ENCODE data around the gene FTH1. TPM values are rescaled to one million over a fixed set of nuclear protein-coding genes. Genes with fewer than 3 reads are reported as not detected.
A peak's percentile ranks its signal among the peaks of the same experiment; 100 is the strongest.

Gene FTH1
- total RNA-seq, 1 experiment from 2014 or later, result 2,322 TPM

DNA sequence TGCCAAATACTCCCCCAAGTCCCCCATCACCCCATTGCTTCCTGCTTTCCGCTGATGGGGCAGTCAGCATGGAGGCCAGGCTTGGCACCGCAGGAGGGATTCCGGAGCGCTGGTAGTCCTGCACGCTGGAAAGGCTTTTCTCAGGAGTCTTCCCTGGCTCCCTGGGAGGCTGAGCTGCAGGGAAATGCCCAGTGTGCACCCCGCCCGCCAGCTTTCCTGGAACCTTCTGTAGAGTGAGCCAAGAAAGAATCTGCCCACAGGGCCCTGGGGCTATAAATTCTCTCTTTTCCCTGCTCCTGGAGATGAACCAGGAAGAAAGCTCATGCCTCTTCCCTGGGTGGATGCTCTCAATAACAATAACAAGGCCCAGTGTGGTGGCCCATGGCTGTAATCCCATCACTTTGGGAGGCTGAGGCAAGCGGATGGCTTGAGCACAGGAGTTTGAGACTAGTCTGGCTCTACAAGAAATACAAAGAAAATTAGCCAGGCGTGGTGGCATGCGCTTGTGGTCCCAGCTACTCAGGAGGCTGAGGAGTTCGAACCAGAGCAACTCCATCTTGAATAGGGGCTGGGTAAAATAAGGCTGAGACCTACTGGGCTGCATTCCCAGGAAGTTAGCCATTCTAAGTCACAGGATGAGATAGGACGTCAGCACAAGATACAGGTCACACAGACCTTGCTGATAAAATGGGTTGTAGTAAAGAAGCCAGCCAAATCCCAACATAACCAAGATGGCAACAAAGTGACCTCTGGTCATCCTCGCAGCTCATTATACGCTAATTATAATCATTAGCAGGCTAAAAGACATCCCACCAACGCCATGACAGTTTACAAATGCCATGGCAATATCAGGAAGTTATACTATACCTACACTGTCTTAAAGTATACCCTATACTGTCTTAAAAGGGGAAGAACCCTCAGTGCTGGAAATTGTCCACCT, 46.4 kb upstream of the FTH1 start:
- intact Hi-C loops (cut with micrococcal nuclease; ENCODE audit: unreplicated experiment) (no loop called here), in situ Hi-C loops (cut with HindIII; ENCODE audit: low pct_unique_long_range_greater_than_20kb, low sequenced_read_pairs) (no loop called here)
- Histone ChIP-seq H3K36me3 (ENCODE audit: control insufficient read depth, insufficient read depth, low read length) (no peaks in the 10 kb centered on the region), H3K27ac (ENCODE audit: low read length) (peak overlapping the region; percentile 71), H3K9me3 (ENCODE audit: control insufficient read depth, insufficient read depth, low read depth, low read length) (no peaks in the 10 kb centered on the region), H3K4me1 (ENCODE audit: control insufficient read depth, insufficient read depth, low read length) (peaks cover 10% of the 10 kb centered on the region; the same call in 1 of the 2 replicates), H3K27me3 (ENCODE audit: control insufficient read depth, insufficient read depth, low read length) (no peaks in the 10 kb centered on the region), H3K4me3 (ENCODE audit: low read depth in 2 of 2, low read length in 2 of 2) (peak overlapping the region in 1 of 2 experiments; percentile 27; a peak in 1 of 4 replicates)
- DNase-seq (ENCODE audit: low read depth, low spot score) (no peak), ATAC-seq (peak; percentile 77)
- CTCF ChIA-PET, result no interaction called here
- POLR2A ChIA-PET, result interaction anchor here (0.5 to 1.2 kb wide), 2 partner anchors 18 to 19 kb away, joined by 3 to 6 read pairs; no protein-coding TSS in a partner anchor
- BruUV-seq (replicated peaks), result no TSS peak
- TF ChIP-seq POLR2AphosphoS5 (IDR thresholded peaks at IDR 0.05; ENCODE audit: low read depth, low read length) (no peak), SIN3A (IDR thresholded peaks at IDR 0.05; ENCODE audit: borderline replicate concordance, insufficient read depth, low read depth, low read length) (no peak), TCF7L2 (IDR thresholded peaks at IDR 0.05; ENCODE audit: low read depth, low read length) (no peak)
- TF ChIP-seq, protein P1, sequence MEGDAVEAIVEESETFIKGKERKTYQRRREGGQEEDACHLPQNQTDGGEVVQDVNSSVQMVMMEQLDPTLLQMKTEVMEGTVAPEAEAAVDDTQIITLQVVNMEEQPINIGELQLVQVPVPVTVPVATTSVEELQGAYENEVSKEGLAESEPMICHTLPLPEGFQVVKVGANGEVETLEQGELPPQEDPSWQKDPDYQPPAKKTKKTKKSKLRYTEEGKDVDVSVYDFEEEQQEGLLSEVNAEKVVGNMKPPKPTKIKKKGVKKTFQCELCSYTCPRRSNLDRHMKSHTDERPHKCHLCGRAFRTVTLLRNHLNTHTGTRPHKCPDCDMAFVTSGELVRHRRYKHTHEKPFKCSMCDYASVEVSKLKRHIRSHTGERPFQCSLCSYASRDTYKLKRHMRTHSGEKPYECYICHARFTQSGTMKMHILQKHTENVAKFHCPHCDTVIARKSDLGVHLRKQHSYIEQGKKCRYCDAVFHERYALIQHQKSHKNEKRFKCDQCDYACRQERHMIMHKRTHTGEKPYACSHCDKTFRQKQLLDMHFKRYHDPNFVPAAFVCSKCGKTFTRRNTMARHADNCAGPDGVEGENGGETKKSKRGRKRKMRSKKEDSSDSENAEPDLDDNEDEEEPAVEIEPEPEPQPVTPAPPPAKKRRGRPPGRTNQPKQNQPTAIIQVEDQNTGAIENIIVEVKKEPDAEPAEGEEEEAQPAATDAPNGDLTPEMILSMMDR (IDR thresholded peaks at IDR 0.05), result no peak
- TF ChIP-seq, protein P2, sequence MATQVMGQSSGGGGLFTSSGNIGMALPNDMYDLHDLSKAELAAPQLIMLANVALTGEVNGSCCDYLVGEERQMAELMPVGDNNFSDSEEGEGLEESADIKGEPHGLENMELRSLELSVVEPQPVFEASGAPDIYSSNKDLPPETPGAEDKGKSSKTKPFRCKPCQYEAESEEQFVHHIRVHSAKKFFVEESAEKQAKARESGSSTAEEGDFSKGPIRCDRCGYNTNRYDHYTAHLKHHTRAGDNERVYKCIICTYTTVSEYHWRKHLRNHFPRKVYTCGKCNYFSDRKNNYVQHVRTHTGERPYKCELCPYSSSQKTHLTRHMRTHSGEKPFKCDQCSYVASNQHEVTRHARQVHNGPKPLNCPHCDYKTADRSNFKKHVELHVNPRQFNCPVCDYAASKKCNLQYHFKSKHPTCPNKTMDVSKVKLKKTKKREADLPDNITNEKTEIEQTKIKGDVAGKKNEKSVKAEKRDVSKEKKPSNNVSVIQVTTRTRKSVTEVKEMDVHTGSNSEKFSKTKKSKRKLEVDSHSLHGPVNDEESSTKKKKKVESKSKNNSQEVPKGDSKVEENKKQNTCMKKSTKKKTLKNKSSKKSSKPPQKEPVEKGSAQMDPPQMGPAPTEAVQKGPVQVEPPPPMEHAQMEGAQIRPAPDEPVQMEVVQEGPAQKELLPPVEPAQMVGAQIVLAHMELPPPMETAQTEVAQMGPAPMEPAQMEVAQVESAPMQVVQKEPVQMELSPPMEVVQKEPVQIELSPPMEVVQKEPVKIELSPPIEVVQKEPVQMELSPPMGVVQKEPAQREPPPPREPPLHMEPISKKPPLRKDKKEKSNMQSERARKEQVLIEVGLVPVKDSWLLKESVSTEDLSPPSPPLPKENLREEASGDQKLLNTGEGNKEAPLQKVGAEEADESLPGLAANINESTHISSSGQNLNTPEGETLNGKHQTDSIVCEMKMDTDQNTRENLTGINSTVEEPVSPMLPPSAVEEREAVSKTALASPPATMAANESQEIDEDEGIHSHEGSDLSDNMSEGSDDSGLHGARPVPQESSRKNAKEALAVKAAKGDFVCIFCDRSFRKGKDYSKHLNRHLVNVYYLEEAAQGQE (IDR thresholded peaks at IDR 0.05; ENCODE audit: insufficient read depth in 1 of 2, low read depth in 2 of 2, low read length in 1 of 2), result no peak

DNA sequence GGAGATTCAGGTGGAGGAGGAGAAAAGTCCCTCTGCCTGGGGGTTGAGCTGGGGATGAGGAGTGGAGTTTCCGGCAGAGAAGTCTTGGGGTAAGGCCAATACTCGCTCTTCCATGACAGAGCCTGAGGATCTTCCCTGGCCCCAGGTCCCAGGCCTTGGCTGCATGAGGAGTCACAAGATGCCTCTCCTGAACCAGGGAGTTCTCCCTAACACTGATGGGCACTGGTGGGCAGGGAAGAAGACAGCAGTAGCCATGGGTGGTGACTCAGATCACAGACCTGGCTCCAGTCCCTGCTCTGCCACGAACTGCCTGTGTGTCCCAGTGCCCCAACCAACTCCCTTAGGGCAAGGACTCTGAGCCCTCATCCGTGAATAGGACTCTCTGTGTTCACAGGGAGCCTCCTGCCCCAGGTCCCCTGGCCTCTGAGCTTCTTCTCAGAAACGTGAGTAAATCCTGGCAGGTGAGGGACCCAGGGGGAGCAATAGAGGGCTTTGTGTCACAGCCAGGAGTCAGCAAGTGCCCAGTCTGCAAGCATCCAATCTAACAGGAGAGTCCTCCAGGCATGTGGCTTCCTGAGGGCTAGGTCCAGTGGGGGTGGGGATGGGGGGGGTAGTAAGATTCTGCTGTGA, 45.5 kb upstream of the FTH1 start:
- in situ Hi-C loops (cut with HindIII; ENCODE audit: low pct_unique_long_range_greater_than_20kb, low sequenced_read_pairs) (no loop called here), intact Hi-C loops (cut with micrococcal nuclease; ENCODE audit: unreplicated experiment) (no loop called here)
- CTCF ChIA-PET, result no interaction called here
- ATAC-seq (peak; percentile 81), DNase-seq (ENCODE audit: low read depth, low spot score) (no peak)
- Histone ChIP-seq H3K27ac (ENCODE audit: low read length) (peak overlapping the region; percentile 71), H3K4me3 (ENCODE audit: low read depth in 2 of 2, low read length in 2 of 2) (peak overlapping the region in 1 of 2 experiments; percentile 27; a peak in 1 of 4 replicates), H3K4me1 (ENCODE audit: control insufficient read depth, insufficient read depth, low read length) (peaks cover 10% of the 10 kb centered on the region; the same call in 1 of the 2 replicates), H3K9me3 (ENCODE audit: control insufficient read depth, insufficient read depth, low read depth, low read length) (no peaks in the 10 kb centered on the region), H3K27me3 (ENCODE audit: control insufficient read depth, insufficient read depth, low read length) (no peaks in the 10 kb centered on the region), H3K36me3 (ENCODE audit: control insufficient read depth, insufficient read depth, low read length) (no peaks in the 10 kb centered on the region)
- POLR2A ChIA-PET, result interaction anchor here (1.2 kb wide), 1 partner anchor 18 kb away, joined by 3 read pairs; no protein-coding TSS in a partner anchor
- BruUV-seq (replicated peaks), result no TSS peak
- TF ChIP-seq TCF7L2 (IDR thresholded peaks at IDR 0.05; ENCODE audit: low read depth, low read length), result no peak
- TF ChIP-seq POLR2AphosphoS5 (IDR thresholded peaks at IDR 0.05; ENCODE audit: low read depth, low read length), result no peak
- no peak for TF ChIP-seq SIN3A (IDR thresholded peaks at IDR 0.05; ENCODE audit: borderline replicate concordance, insufficient read depth, low read depth, low read length)
- TF ChIP-seq, protein P2 (IDR thresholded peaks at IDR 0.05; ENCODE audit: insufficient read depth in 1 of 2, low read depth in 2 of 2, low read length in 1 of 2), result no peak
- TF ChIP-seq, protein P1 (IDR thresholded peaks at IDR 0.05), result no peak

Data from Panc1 (cell line).